Left ventricle myocardium inferior (tissue), 1 donor: ENCODE measurements around the gene EIF2S2. TPM values are rescaled to one million over a fixed set of nuclear protein-coding genes. Genes with fewer than 3 reads are reported as not detected.
A peak's percentile ranks its signal among the peaks of the same experiment; 100 is the strongest.

Experiments
- DNase-seq: peaks from one replicate; pipeline ENCODE4 v3.0.0-alpha.2; 2020
- H3K27ac ChIP-seq: fragments of 200-600 bp; replicated peaks from 2 replicates; pipeline ENCODE4 v1.8.0; 2021
- H3K27me3 ChIP-seq: fragments of 200-600 bp; 2 replicates; pipeline ENCODE4 v1.8.0; 2021; ENCODE audit warnings: low read depth
- H3K36me3 ChIP-seq: fragments of 200-600 bp; 2 replicates; pipeline ENCODE4 v1.8.0; 2021
- H3K4me1 ChIP-seq: fragments of 200-600 bp; 2 replicates; pipeline ENCODE4 v1.8.0; 2021
- H3K4me3 ChIP-seq: fragments of 200-600 bp; 2 replicates; pipeline ENCODE4 v1.8.0; 2021; ENCODE audit warnings: mild to moderate bottlenecking, moderate library complexity
- H3K9me3 ChIP-seq: fragments of 200-600 bp; replicated peaks from 2 replicates; pipeline ENCODE4 v1.8.0; 2021
- CTCF ChIP-seq: fragments of 200-600 bp; IDR thresholded peaks from 2 replicates; pipeline ENCODE4 v1.8.0; 2021; ENCODE audit warnings: antibody characterized with exemption, mild to moderate bottlenecking, borderline replicate concordance
- intact Hi-C: fragments of 100-400 bp; cut with micrococcal nuclease; formaldehyde crosslinking; loops from one replicate; pipeline ENCODE4 v1.11.0; 2022
- total RNA-seq: library from RNA; stranded (reverse); fragmentation: NEBNext Ultra II Directional; extraction: Animal tissue kit (Norgen Biotek cat#: 25700); gene quantifications from one replicate; pipeline ENCODE4 v1.2.1, GENCODE V29; 2021
- donor health status: DM: no; HTN: yes; CAD: no; lungs with severe emphysema.

Gene EIF2S2
- total RNA-seq, 1 donor from 2014 or later: 41.0 TPM

GRCh38 chr20:34096699-34097444 lies 15.2 kb downstream of the EIF2S2 start:
- DNase-seq: no peak
- intact Hi-C loops: no loop called here
- H3K36me3 ChIP-seq: peaks cover 97% of the 10 kb centered on the region

GRCh38 chr20:34095825-34096224 lies 16.2 kb downstream of the EIF2S2 start:
- H3K27ac ChIP-seq: no peak overlapping the region
- no peaks in the 10 kb centered on the region for H3K9me3 ChIP-seq
- no peak for DNase-seq
- no peaks in the 10 kb centered on the region for H3K27me3 ChIP-seq
- intact Hi-C loops: no loop called here
- TF ChIP-seq CTCF: no peak
- H3K4me1 ChIP-seq: peaks cover 5% of the 10 kb centered on the region
- peaks cover 97% of the 10 kb centered on the region for H3K36me3 ChIP-seq
- no peak overlapping the region for H3K4me3 ChIP-seq

More at GRCh38 chr20:34096699-34097444, 15.2 kb downstream of the EIF2S2 start:
- no peak overlapping the region for H3K4me3 ChIP-seq
- H3K4me1 ChIP-seq: no peaks in the 10 kb centered on the region
- H3K9me3 ChIP-seq: no peaks in the 10 kb centered on the region
- H3K27ac ChIP-seq: no peak overlapping the region
- H3K27me3 ChIP-seq: no peaks in the 10 kb centered on the region
- TF ChIP-seq CTCF: no peak

- no peak for DNase-seq
- H3K27ac ChIP-seq: no peak overlapping the region
- H3K9me3 ChIP-seq: no peaks in the 10 kb centered on the region
- no peak for TF ChIP-seq CTCF
- no peaks in the 10 kb centered on the region for H3K27me3 ChIP-seq
- peaks cover 24% of the 10 kb centered on the region for H3K4me1 ChIP-seq
- intact Hi-C loops: no loop called here
- no peak overlapping the region for H3K4me3 ChIP-seq
- peaks cover 94% of the 10 kb centered on the region for H3K36me3 ChIP-seq
Observed at GRCh38 chr20:34093895-34094294, 18.1 kb downstream of the EIF2S2 start.

- no peak overlapping the region for H3K27ac ChIP-seq
- DNase-seq: no peak
- no peaks in the 10 kb centered on the region for H3K27me3 ChIP-seq
- TF ChIP-seq CTCF: no peak
- no peaks in the 10 kb centered on the region for H3K9me3 ChIP-seq
- H3K36me3 ChIP-seq: peaks cover 94% of the 10 kb centered on the region
- intact Hi-C loops: no loop called here
- H3K4me1 ChIP-seq: peaks cover 31% of the 10 kb centered on the region
- no peak overlapping the region for H3K4me3 ChIP-seq
Observed at GRCh38 chr20:34091637-34092200, 20.3 kb downstream of the EIF2S2 start.

- TF ChIP-seq CTCF: no peak
- Histone ChIP-seq H3K4me3 (no peak overlapping the region), H3K27ac (peak overlapping the region; percentile 52), H3K4me1 (peaks cover 31% of the 10 kb centered on the region), H3K36me3 (peaks cover 89% of the 10 kb centered on the region), H3K9me3 (no peaks in the 10 kb centered on the region), H3K27me3 (no peaks in the 10 kb centered on the region)
- no peak for DNase-seq
- intact Hi-C loops: no loop called here
Observed at GRCh38 chr20:34090645-34091044, 21.4 kb downstream of the EIF2S2 start.
